ENCODE data around the gene SIN3B. TPM values are rescaled to one million over a fixed set of nuclear protein-coding genes. Genes with fewer than 3 reads are reported as not detected.

The SIN3B gene
- total RNA-seq, 1 experiment from 2014 or later = 83.8 TPM

DNA sequence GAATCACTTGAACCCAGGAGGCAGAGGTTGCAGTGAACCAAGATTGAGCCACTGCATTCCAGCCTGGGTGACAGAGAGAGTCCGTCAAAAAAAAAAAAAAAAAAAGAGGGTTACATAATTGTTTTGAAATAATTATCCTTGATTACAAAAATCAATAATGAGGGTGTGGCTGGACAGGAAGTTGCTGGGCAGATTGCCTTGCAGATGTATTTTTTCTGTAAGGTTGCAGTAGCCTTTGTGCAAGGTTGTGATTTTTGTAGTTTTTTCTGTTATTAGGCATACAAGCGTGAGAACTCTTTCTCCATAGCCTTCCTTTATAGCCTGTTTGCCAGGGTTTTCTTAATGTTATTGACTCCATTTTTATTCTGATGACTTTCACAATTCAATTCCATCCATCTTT is 40.7 kb upstream of the SIN3B start:
- 0 out of 2 replicates have a peak, but pooled peaks cover 9% of the 10 kb centered on the region for H3F3A ChIP-seq (ENCODE audit: insufficient read depth, low read depth)
- no peaks in the 10 kb centered on the region for H3K36me3 ChIP-seq (ENCODE audit: low read depth)
- H3K79me2 ChIP-seq (ENCODE audit: low read depth) = no peaks in the 10 kb centered on the region
- TF ChIP-seq, protein P1, sequence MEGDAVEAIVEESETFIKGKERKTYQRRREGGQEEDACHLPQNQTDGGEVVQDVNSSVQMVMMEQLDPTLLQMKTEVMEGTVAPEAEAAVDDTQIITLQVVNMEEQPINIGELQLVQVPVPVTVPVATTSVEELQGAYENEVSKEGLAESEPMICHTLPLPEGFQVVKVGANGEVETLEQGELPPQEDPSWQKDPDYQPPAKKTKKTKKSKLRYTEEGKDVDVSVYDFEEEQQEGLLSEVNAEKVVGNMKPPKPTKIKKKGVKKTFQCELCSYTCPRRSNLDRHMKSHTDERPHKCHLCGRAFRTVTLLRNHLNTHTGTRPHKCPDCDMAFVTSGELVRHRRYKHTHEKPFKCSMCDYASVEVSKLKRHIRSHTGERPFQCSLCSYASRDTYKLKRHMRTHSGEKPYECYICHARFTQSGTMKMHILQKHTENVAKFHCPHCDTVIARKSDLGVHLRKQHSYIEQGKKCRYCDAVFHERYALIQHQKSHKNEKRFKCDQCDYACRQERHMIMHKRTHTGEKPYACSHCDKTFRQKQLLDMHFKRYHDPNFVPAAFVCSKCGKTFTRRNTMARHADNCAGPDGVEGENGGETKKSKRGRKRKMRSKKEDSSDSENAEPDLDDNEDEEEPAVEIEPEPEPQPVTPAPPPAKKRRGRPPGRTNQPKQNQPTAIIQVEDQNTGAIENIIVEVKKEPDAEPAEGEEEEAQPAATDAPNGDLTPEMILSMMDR (conservative IDR thresholded peaks at IDR 0.05) = no peak
- TF ChIP-seq EZH2 (IDR thresholded peaks at IDR 0.05; ENCODE audit: low read depth) = no peak
- H3K9me3 ChIP-seq (ENCODE audit: insufficient read depth, low read depth) = peaks cover 15% of the 10 kb centered on the region
- H4K20me1 ChIP-seq (ENCODE audit: insufficient read depth) = no peaks in the 10 kb centered on the region
- H3K9me2 ChIP-seq (ENCODE audit: insufficient read depth) = no peaks in the 10 kb centered on the region
- H3K4me2 ChIP-seq = no peak overlapping the region
- no peak overlapping the region for H3K27ac ChIP-seq
- intact Hi-C loops (cut with micrococcal nuclease; ENCODE audit: unreplicated experiment) = no loop called here
- no TSS peak for BruUV-seq (replicated peaks)
- no peak overlapping the region for H2AFZ ChIP-seq
- no peaks in the 10 kb centered on the region for H3K4me1 ChIP-seq (replicated peaks; ENCODE audit: insufficient read depth)
- POLR2A ChIA-PET (ENCODE audit: unreplicated experiment) = no interaction called here
- CTCF ChIA-PET = no interaction called here
- no peak overlapping the region for H3K4me3 ChIP-seq
- H3K27me3 ChIP-seq (ENCODE audit: insufficient read depth, low read depth) = no peaks in the 10 kb centered on the region
- DNase-seq = no peak

DNA sequence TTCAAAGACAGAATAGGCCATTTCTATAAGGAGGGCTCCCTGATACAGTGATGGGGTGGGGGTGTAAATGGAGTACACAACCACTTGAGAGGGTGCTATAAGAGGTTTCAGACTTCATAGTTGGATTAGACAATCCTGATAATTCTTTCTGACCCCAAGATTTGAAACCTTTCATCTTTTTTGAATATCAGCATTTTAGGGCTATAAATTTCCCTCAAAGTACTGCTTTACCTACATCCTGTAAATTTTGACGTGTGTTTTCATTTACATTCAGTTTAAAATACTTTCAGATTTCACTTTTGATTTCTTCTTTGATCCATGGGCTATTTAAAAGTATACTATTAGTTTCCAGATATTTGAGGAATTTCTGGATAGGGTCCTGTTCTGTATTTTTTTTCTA is 40.0 kb upstream of the SIN3B start:
- Histone ChIP-seq H3K9me3 (ENCODE audit: insufficient read depth, low read depth) (peaks cover 15% of the 10 kb centered on the region), H3K27ac (no peak overlapping the region), H3K36me3 (ENCODE audit: low read depth) (no peaks in the 10 kb centered on the region), H3K27me3 (ENCODE audit: insufficient read depth, low read depth) (no peaks in the 10 kb centered on the region), H3K4me2 (no peak overlapping the region), H4K20me1 (ENCODE audit: insufficient read depth) (no peaks in the 10 kb centered on the region), H3F3A (ENCODE audit: insufficient read depth, low read depth) (0 out of 2 replicates have a peak, but pooled peaks cover 9% of the 10 kb centered on the region), H3K4me3 (no peak overlapping the region), H3K79me2 (ENCODE audit: low read depth) (no peaks in the 10 kb centered on the region), H3K9me2 (ENCODE audit: insufficient read depth) (no peaks in the 10 kb centered on the region), H2AFZ (no peak overlapping the region), H3K4me1 (replicated peaks; ENCODE audit: insufficient read depth) (no peaks in the 10 kb centered on the region)
- POLR2A ChIA-PET (ENCODE audit: unreplicated experiment) = no interaction called here
- peak in 1 of 2 experiments; percentile 0 for DNase-seq
- no peak for TF ChIP-seq EZH2 (IDR thresholded peaks at IDR 0.05; ENCODE audit: low read depth)
- TF ChIP-seq, protein P1 (conservative IDR thresholded peaks at IDR 0.05) = no peak
- CTCF ChIA-PET = no interaction called here
- no TSS peak for BruUV-seq (replicated peaks)
- intact Hi-C loops (cut with micrococcal nuclease; ENCODE audit: unreplicated experiment) = no loop called here

DNA sequence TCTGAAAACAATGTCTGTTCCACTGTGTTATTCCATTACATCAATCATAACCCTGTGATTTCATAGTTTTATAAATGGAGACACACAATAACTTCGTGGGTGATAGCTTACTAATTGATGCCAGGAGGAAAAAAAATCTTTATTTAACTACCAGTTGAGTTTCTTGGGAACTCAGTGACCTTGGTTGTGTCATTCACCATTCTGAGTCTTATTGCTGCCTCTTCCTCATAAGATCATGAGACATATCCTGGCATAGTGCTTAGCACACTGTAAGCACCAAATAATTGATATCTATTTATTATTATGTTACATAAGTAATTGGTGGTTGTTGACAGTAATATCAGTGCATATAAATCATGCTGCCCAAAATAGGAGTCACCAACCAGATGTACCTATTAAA is 39.1 kb upstream of the SIN3B start:
- H3K27ac ChIP-seq = no peak overlapping the region
- TF ChIP-seq, protein P1 (conservative IDR thresholded peaks at IDR 0.05) = no peak
- TF ChIP-seq EZH2 (IDR thresholded peaks at IDR 0.05; ENCODE audit: low read depth) = no peak
- DNase-seq = peak in 1 of 2 experiments; percentile 26
- H3F3A ChIP-seq (ENCODE audit: insufficient read depth, low read depth) = 0 out of 2 replicates have a peak, but pooled peaks cover 9% of the 10 kb centered on the region
- intact Hi-C loops (cut with micrococcal nuclease; ENCODE audit: unreplicated experiment) = no loop called here
- H2AFZ ChIP-seq = no peak overlapping the region
- H3K27me3 ChIP-seq (ENCODE audit: insufficient read depth, low read depth) = no peaks in the 10 kb centered on the region
- no peaks in the 10 kb centered on the region for H4K20me1 ChIP-seq (ENCODE audit: insufficient read depth)
- ChIA-PET POLR2A (ENCODE audit: unreplicated experiment) (no interaction called here), CTCF (no interaction called here)
- H3K4me1 ChIP-seq (replicated peaks; ENCODE audit: insufficient read depth) = no peaks in the 10 kb centered on the region
- H3K4me3 ChIP-seq = no peak overlapping the region
- peaks cover 15% of the 10 kb centered on the region for H3K9me3 ChIP-seq (ENCODE audit: insufficient read depth, low read depth)
- no peak overlapping the region for H3K4me2 ChIP-seq
- H3K79me2 ChIP-seq (ENCODE audit: low read depth) = no peaks in the 10 kb centered on the region
- BruUV-seq (replicated peaks) = no TSS peak
- H3K36me3 ChIP-seq (ENCODE audit: low read depth) = no peaks in the 10 kb centered on the region
- no peaks in the 10 kb centered on the region for H3K9me2 ChIP-seq (ENCODE audit: insufficient read depth)
